ENCODE results near the gene CLEC4G.

Gene CLEC4G

DNA sequence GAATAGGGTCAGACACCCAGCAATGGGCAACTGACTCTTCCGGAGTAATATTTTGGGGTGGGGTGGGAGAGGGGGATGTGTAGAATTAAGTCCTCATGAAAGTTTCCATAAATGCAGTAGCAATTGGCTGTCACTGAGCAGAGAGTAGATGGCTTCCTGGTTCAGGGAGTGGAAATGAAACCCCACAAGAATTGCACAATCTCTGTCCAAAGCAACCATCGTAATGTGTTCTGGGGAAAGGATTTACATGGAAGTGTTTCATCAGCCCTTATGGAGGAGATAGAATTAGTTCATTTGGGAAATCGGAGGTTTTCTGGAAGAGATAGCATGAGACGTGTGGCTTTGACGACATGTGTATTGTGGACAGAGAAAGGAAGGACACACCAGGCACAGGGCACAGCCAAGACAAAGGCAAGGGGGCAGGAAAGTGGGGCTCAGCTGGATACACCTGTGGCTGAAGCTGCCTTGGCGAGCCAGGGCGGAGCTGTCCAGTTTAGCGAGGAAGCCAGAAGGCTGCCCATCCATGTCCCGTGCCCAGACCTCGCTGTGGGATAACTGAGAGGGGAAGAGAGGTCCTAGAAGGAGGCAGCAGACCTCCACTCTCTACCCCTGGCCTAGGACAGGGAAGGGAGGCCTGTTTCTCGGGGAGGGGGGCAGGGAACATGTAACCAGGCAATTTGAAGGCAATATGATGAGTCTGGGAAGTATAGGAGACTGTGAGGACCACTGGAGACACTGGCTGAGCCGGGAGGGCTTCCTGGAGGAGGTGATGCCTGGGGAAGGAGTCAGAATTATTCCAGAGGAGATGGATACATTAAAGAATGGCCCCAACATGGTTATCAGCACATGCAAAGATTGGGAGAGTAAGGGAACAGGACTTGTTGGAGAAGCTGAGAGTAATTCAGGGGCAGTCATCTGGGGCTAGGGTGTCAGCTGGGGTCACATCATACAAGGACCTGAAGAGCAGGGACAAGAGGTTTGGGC, 2.6 kb upstream of the CLEC4G start:
- H3K4me1 ChIP-seq (ENCODE audit: control insufficient read depth, insufficient read depth, low read length) = no peaks in the 10 kb centered on the region
- H3K9ac ChIP-seq (ENCODE audit: low read length) = no peak overlapping the region
- H3K36me3 ChIP-seq (ENCODE audit: control insufficient read depth, insufficient read depth, low read length) = no peaks in the 10 kb centered on the region
- H3K9me3 ChIP-seq (ENCODE audit: control insufficient read depth, low read length) = no peaks in the 10 kb centered on the region
- H3K27me3 ChIP-seq (ENCODE audit: control insufficient read depth, insufficient read depth, low read length) = peaks cover 26% of the 10 kb centered on the region
- no peak overlapping the region for H3K4me3 ChIP-seq (ENCODE audit: low read length)

DNA sequence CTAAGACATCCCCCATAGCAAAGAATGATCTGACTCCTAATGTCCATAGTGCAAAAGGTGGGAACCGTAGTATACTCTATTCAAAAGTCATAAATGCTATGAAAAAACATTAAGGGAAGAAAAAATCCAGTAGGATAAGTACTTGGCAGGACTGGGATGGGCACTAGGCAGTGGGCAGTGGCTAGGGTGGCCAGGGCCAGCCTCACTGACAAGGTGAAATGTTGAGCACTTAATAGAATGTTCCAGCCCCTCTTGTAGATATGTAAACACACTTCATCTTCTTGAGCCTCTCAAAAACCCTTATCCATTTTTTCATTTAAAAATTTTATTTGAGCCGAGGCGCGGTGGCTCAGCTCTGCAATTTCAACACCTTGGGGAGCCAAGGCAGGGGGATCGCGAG, 1.5 kb upstream of the CLEC4G start:
- Histone ChIP-seq H3K9me3 (ENCODE audit: control insufficient read depth, low read length) (no peaks in the 10 kb centered on the region), H3K9ac (ENCODE audit: low read length) (no peak overlapping the region), H3K4me1 (ENCODE audit: control insufficient read depth, insufficient read depth, low read length) (no peaks in the 10 kb centered on the region), H3K4me3 (ENCODE audit: low read length) (no peak overlapping the region), H3K27me3 (ENCODE audit: control insufficient read depth, insufficient read depth, low read length) (peaks cover 37% of the 10 kb centered on the region), H3K36me3 (ENCODE audit: control insufficient read depth, insufficient read depth, low read length) (no peaks in the 10 kb centered on the region)

DNA sequence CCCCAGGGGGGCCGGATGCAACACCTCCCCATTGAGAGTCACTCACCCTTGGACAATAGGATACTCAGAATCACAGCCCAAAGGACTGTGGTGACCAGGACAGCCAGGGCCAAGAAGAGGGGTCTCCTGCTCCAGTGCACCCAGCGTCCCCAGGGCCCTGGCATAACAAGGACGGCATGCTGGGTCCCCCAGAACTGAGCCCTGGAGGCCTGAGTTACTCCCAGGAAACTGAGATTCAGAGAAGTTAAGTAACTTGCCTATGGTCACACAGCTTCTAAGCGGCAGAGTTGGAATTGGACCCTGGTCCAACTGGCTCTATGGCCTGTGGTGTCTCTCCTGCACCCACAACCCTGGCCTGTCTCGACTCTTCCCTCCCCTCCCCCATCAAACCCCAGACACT, 295 bp downstream of the CLEC4G start:
- Histone ChIP-seq H3K4me3 (ENCODE audit: low read length) (no peak overlapping the region), H3K9ac (ENCODE audit: low read length) (no peak overlapping the region), H3K27me3 (ENCODE audit: control insufficient read depth, insufficient read depth, low read length) (peaks cover 43% of the 10 kb centered on the region), H3K9me3 (ENCODE audit: control insufficient read depth, low read length) (no peaks in the 10 kb centered on the region), H3K36me3 (ENCODE audit: control insufficient read depth, insufficient read depth, low read length) (no peaks in the 10 kb centered on the region), H3K4me1 (ENCODE audit: control insufficient read depth, insufficient read depth, low read length) (no peaks in the 10 kb centered on the region)

- Histone ChIP-seq H3K36me3 (ENCODE audit: control insufficient read depth, insufficient read depth, low read length) (no peaks in the 10 kb centered on the region), H3K9me3 (ENCODE audit: control insufficient read depth, low read length) (no peaks in the 10 kb centered on the region), H3K4me1 (ENCODE audit: control insufficient read depth, insufficient read depth, low read length) (no peaks in the 10 kb centered on the region), H3K9ac (ENCODE audit: low read length) (no peak overlapping the region), H3K4me3 (ENCODE audit: low read length) (no peak overlapping the region), H3K27me3 (ENCODE audit: control insufficient read depth, insufficient read depth, low read length) (peaks cover 43% of the 10 kb centered on the region)
These were observed 703 bp downstream of the CLEC4G start for GRCh38 chr19:7731218-7731595.

- no peak overlapping the region for H3K4me3 ChIP-seq (ENCODE audit: low read length)
- H3K4me1 ChIP-seq (ENCODE audit: control insufficient read depth, insufficient read depth, low read length) = no peaks in the 10 kb centered on the region
- no peak overlapping the region for H3K9ac ChIP-seq (ENCODE audit: low read length)
- H3K36me3 ChIP-seq (ENCODE audit: control insufficient read depth, insufficient read depth, low read length) = no peaks in the 10 kb centered on the region
- H3K9me3 ChIP-seq (ENCODE audit: control insufficient read depth, low read length) = no peaks in the 10 kb centered on the region
- H3K27me3 ChIP-seq (ENCODE audit: control insufficient read depth, insufficient read depth, low read length) = peaks cover 43% of the 10 kb centered on the region
These were observed 1.4 kb downstream of the CLEC4G start for GRCh38 chr19:7730286-7731217.

GRCh38 chr19:7729831-7730285, 2.1 kb downstream of the CLEC4G start:
- Histone ChIP-seq H3K27me3 (ENCODE audit: control insufficient read depth, insufficient read depth, low read length) (peaks cover 43% of the 10 kb centered on the region), H3K36me3 (ENCODE audit: control insufficient read depth, insufficient read depth, low read length) (no peaks in the 10 kb centered on the region), H3K9me3 (ENCODE audit: control insufficient read depth, low read length) (no peaks in the 10 kb centered on the region), H3K4me1 (ENCODE audit: control insufficient read depth, insufficient read depth, low read length) (no peaks in the 10 kb centered on the region), H3K9ac (ENCODE audit: low read length) (no peak overlapping the region), H3K4me3 (ENCODE audit: low read length) (no peak overlapping the region)

GRCh38 chr19:7729211-7729610, 2.7 kb downstream of the CLEC4G start:
- peaks cover 43% of the 10 kb centered on the region for H3K27me3 ChIP-seq (ENCODE audit: control insufficient read depth, insufficient read depth, low read length)
- no peaks in the 10 kb centered on the region for H3K36me3 ChIP-seq (ENCODE audit: control insufficient read depth, insufficient read depth, low read length)
- H3K4me3 ChIP-seq (ENCODE audit: low read length) = no peak overlapping the region
- no peaks in the 10 kb centered on the region for H3K9me3 ChIP-seq (ENCODE audit: control insufficient read depth, low read length)
- H3K9ac ChIP-seq (ENCODE audit: low read length) = no peak overlapping the region
- no peaks in the 10 kb centered on the region for H3K4me1 ChIP-seq (ENCODE audit: control insufficient read depth, insufficient read depth, low read length)

DNA sequence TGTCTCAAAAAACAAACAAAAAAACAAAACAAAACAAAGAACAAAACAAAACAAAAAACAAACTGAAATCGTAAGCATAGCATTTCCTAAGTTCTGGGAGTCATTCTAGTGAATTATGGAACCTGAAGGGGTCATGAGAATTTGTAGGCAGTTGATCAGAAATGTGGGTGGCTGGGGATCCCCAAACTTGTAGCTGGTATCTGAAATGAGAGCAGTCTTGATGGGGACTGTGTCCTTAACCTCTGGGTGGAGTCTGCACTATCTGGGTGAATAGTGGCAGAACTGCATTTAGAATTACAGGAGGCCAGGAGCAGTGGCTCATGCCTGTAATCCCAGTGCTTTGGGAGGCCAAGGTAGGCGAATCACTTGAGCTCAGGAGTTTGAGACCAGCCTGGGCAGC, 6.1 kb downstream of the CLEC4G start:
- no peaks in the 10 kb centered on the region for H3K36me3 ChIP-seq (ENCODE audit: control insufficient read depth, insufficient read depth, low read length)
- no peak overlapping the region for H3K4me3 ChIP-seq (ENCODE audit: low read length)
- peaks cover 27% of the 10 kb centered on the region for H3K27me3 ChIP-seq (ENCODE audit: control insufficient read depth, insufficient read depth, low read length)
- no peaks in the 10 kb centered on the region for H3K4me1 ChIP-seq (ENCODE audit: control insufficient read depth, insufficient read depth, low read length)
- no peak overlapping the region for H3K9ac ChIP-seq (ENCODE audit: low read length)
- H3K9me3 ChIP-seq (ENCODE audit: control insufficient read depth, low read length) = no peaks in the 10 kb centered on the region

- peaks cover 3% of the 10 kb centered on the region for H3K27me3 ChIP-seq (ENCODE audit: control insufficient read depth, insufficient read depth, low read length)
- H3K9ac ChIP-seq (ENCODE audit: low read length) = no peak overlapping the region
- H3K9me3 ChIP-seq (ENCODE audit: control insufficient read depth, low read length) = no peaks in the 10 kb centered on the region
These were observed 9.7 kb downstream of the CLEC4G start for GRCh38 chr19:7722231-7722651.

DNA sequence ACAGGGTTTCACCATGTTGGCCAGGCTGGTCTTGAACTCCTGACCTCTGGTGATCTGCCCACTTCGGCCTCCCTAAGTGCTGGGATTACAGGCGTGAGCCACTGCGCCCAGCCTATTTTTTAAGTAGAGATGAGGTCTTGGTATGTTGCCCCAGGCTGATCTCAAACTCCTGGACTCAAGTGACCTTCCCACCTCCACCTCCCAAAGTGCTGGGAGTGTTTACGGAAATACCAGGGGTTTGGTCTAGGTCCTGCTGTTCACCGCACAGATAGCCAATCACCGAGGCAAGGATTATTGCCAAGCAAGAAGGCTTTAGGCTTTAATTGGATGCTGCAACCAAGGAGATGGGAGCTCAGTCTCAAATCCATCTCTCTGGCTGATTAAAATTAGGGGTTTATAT, 11.6 kb downstream of the CLEC4G start:
- Histone ChIP-seq H3K4me3 (ENCODE audit: low read length) (no peak overlapping the region), H3K4me1 (ENCODE audit: control insufficient read depth, insufficient read depth, low read length) (no peaks in the 10 kb centered on the region), H3K36me3 (ENCODE audit: control insufficient read depth, insufficient read depth, low read length) (no peaks in the 10 kb centered on the region), H3K9me3 (ENCODE audit: control insufficient read depth, low read length) (no peaks in the 10 kb centered on the region), H3K9ac (ENCODE audit: low read length) (no peak overlapping the region), H3K27me3 (ENCODE audit: control insufficient read depth, insufficient read depth, low read length) (peaks cover 3% of the 10 kb centered on the region)

More at GRCh38 chr19:7722231-7722651, 9.7 kb downstream of the CLEC4G start:
- Histone ChIP-seq H3K4me1 (ENCODE audit: control insufficient read depth, insufficient read depth, low read length) (no peaks in the 10 kb centered on the region), H3K36me3 (ENCODE audit: control insufficient read depth, insufficient read depth, low read length) (no peaks in the 10 kb centered on the region), H3K4me3 (ENCODE audit: low read length) (no peak overlapping the region)

- Histone ChIP-seq H3K4me3 (ENCODE audit: low read length) (no peak overlapping the region), H3K36me3 (ENCODE audit: control insufficient read depth, insufficient read depth, low read length) (no peaks in the 10 kb centered on the region), H3K9ac (ENCODE audit: low read length) (no peak overlapping the region), H3K4me1 (ENCODE audit: control insufficient read depth, insufficient read depth, low read length) (no peaks in the 10 kb centered on the region), H3K9me3 (ENCODE audit: control insufficient read depth, low read length) (no peaks in the 10 kb centered on the region), H3K27me3 (ENCODE audit: control insufficient read depth, insufficient read depth, low read length) (peaks cover 3% of the 10 kb centered on the region)
These were observed 13.2 kb downstream of the CLEC4G start for GRCh38 chr19:7718668-7719067.

DNA sequence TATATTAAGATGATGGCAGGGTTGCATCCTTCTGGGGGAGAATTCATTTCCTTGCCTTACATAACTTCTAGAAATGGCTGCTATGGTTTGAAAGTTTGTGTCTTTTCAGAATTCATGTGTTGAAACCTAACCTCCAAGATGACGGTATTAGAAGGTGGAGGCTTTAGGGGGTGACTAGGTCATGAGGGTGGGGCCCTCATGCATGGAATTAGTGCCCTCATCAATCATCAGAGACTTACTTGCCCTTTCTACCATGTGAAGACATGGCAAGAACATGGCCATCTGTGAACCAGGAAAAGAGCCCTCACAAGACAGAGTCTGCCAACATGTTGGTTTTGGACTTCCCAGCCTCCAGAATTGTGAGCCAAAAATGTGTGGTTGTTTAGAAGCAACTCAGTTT, 15.1 kb downstream of the CLEC4G start:
- H3K4me1 ChIP-seq (ENCODE audit: control insufficient read depth, insufficient read depth, low read length) = no peaks in the 10 kb centered on the region
- no peak overlapping the region for H3K9ac ChIP-seq (ENCODE audit: low read length)
- no peaks in the 10 kb centered on the region for H3K36me3 ChIP-seq (ENCODE audit: control insufficient read depth, insufficient read depth, low read length)
- no peak overlapping the region for H3K4me3 ChIP-seq (ENCODE audit: low read length)
- peaks cover 3% of the 10 kb centered on the region for H3K27me3 ChIP-seq (ENCODE audit: control insufficient read depth, insufficient read depth, low read length)
- H3K9me3 ChIP-seq (ENCODE audit: control insufficient read depth, low read length) = no peaks in the 10 kb centered on the region
